B cell (primary cell): ENCODE measurements around the gene COX6B2.

Experiments used
- EZH2 ChIP-seq: IDR thresholded peaks from 2 replicates; pipeline ENCODE4 v1.6.1; 2012; ENCODE audit warnings: borderline replicate concordance, low read depth, mild to moderate bottlenecking, moderate library complexity, low read length; ENCODE audit not compliant: insufficient read depth, poor library complexity, severe bottlenecking
- TF ChIP-seq, protein P1 (sequence below): fragments of 200-600 bp; IDR thresholded peaks from one replicate; pipeline ENCODE4 v1.8.0; 2022; ENCODE audit warnings: antibody characterized with exemption, mild to moderate bottlenecking

DNA sequence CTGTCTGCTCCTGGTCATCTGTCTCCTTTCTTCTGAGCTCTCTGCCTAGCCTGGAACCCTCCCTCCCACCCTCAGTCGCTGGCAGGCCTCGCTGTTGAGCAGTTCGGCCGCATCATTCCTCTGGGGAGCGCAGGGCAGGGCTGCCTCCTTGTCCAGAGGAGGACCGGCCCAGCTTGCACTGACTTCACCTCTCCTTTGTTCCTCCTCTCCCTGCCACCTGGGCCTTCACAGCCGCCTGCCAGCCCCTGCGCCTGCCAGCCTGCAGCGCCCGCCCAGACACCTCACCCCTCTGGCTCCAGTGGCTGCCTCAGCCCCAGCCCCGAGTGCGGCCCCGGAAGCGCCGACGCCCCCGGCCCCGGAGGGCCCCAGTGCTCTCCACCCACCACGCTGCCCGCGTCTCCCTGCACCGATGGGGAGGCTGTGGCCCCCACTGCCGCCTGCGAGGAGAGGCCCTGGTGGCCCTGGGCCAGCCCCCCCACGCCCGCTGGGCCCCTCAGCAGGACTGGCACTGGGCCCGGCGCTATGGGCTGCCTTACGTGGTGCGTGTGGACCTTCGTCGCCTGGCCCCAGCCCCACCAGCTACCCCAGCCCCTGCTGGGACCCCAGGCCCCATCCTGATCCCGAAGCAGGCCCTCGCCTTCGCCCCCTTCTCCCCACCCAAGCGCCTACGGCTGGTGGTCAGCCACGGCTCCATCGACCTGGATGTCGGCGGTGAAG, 7.6 kb downstream of the COX6B2 start:
- TF ChIP-seq, protein P1, sequence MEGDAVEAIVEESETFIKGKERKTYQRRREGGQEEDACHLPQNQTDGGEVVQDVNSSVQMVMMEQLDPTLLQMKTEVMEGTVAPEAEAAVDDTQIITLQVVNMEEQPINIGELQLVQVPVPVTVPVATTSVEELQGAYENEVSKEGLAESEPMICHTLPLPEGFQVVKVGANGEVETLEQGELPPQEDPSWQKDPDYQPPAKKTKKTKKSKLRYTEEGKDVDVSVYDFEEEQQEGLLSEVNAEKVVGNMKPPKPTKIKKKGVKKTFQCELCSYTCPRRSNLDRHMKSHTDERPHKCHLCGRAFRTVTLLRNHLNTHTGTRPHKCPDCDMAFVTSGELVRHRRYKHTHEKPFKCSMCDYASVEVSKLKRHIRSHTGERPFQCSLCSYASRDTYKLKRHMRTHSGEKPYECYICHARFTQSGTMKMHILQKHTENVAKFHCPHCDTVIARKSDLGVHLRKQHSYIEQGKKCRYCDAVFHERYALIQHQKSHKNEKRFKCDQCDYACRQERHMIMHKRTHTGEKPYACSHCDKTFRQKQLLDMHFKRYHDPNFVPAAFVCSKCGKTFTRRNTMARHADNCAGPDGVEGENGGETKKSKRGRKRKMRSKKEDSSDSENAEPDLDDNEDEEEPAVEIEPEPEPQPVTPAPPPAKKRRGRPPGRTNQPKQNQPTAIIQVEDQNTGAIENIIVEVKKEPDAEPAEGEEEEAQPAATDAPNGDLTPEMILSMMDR: no peak
- TF ChIP-seq EZH2: no peak
